ENCODE measurements around the gene RNGTT.

Gene RNGTT

GRCh38 chr6:88708197-88708744 lies 255.1 kb downstream of the RNGTT start:
- no peak for DNase-seq

- DNase-seq: no peak
Observed at GRCh38 chr6:88705601-88706000, 257.8 kb downstream of the RNGTT start.

- DNase-seq: no peak
Observed at GRCh38 chr6:88704980-88705379, 258.4 kb downstream of the RNGTT start.

GRCh38 chr6:88702956-88703556 lies 260.4 kb downstream of the RNGTT start:
- no peak for DNase-seq

- no peak for DNase-seq
Observed at GRCh38 chr6:88698661-88699060, 264.8 kb downstream of the RNGTT start.

- DNase-seq: no peak
Observed at GRCh38 chr6:88695937-88696336, 267.5 kb downstream of the RNGTT start.

GRCh38 chr6:88683734-88684133 lies 279.7 kb downstream of the RNGTT start:
- DNase-seq: no peak

- no peak for DNase-seq
Observed at GRCh38 chr6:88680654-88681053, 282.8 kb downstream of the RNGTT start.

- no peak for DNase-seq
Observed at GRCh38 chr6:88679841-88680240, 283.6 kb downstream of the RNGTT start.

- no peak for DNase-seq
Observed at GRCh38 chr6:88677356-88677755, 286.1 kb downstream of the RNGTT start.

GRCh38 chr6:88671624-88672023 lies 291.8 kb downstream of the RNGTT start:
- no peak for DNase-seq

- no peak for DNase-seq
Observed at GRCh38 chr6:88670369-88670768, 293.0 kb downstream of the RNGTT start.

- DNase-seq: no peak
Observed at GRCh38 chr6:88669475-88669874, 293.9 kb downstream of the RNGTT start.

GRCh38 chr6:88666901-88667300 lies 296.5 kb downstream of the RNGTT start:
- no peak for DNase-seq

GRCh38 chr6:88665131-88665530 lies 298.3 kb downstream of the RNGTT start:
- no peak for DNase-seq

- DNase-seq: no peak
Observed at GRCh38 chr6:88663801-88664200, 299.6 kb downstream of the RNGTT start.

- no peak for DNase-seq
Observed at GRCh38 chr6:88662653-88663174, 300.7 kb downstream of the RNGTT start.

- DNase-seq: no peak
Observed at GRCh38 chr6:88662163-88662580, 301.2 kb downstream of the RNGTT start.

- DNase-seq: no peak
Observed at GRCh38 chr6:88661136-88661535, 302.3 kb downstream of the RNGTT start.

GRCh38 chr6:88655586-88655985 lies 307.8 kb downstream of the RNGTT start:
- DNase-seq: no peak

- DNase-seq: no peak
Observed at GRCh38 chr6:88653936-88654335, 309.5 kb downstream of the RNGTT start.

GRCh38 chr6:88651400-88651799 lies 312.0 kb downstream of the RNGTT start:
- DNase-seq: no peak

GRCh38 chr6:88650979-88651378 lies 312.4 kb downstream of the RNGTT start:
- DNase-seq: no peak

GRCh38 chr6:88650029-88650619 lies 313.3 kb downstream of the RNGTT start:
- DNase-seq: no peak
